ENCODE measurements around the gene PRR5L.

Gene PRR5L

DNA sequence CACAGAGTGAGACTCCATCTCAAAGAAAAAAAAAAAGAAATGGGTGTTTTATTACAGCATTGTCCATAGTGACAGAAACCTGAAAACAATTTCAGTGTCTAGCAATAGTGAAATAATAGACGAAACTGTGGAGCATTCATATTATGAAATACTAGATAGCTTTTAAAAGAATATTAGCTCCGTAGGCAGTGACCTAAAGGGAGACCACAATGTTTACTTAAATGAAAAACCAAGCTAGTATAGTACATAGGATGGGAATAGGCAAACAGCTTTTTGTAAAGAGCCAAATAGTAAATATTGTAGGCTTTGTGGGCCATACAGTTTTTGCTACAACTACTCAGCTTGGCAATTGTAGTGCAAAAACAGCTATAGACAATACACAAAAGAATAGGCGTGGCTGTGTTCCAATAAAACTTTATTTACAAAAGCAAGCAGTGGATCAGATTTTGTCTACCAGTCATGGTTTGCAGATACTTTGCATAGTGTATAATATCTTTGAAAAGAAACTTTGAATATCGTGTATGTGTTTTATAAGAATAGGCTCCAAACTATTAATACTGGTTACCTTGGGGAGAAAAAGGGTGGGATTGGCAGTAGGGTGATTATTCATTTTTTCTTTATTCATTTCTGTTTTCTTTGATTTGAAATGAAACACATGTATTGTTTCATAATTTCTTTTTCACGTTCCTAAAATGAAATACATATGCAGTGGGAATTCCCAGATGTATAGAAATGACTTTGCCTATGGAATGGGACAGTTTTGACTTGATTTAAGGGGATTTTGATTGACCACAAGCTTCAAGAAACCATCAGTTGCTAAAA is 50.7 kb downstream of the PRR5L start:
- TF ChIP-seq, protein P1, sequence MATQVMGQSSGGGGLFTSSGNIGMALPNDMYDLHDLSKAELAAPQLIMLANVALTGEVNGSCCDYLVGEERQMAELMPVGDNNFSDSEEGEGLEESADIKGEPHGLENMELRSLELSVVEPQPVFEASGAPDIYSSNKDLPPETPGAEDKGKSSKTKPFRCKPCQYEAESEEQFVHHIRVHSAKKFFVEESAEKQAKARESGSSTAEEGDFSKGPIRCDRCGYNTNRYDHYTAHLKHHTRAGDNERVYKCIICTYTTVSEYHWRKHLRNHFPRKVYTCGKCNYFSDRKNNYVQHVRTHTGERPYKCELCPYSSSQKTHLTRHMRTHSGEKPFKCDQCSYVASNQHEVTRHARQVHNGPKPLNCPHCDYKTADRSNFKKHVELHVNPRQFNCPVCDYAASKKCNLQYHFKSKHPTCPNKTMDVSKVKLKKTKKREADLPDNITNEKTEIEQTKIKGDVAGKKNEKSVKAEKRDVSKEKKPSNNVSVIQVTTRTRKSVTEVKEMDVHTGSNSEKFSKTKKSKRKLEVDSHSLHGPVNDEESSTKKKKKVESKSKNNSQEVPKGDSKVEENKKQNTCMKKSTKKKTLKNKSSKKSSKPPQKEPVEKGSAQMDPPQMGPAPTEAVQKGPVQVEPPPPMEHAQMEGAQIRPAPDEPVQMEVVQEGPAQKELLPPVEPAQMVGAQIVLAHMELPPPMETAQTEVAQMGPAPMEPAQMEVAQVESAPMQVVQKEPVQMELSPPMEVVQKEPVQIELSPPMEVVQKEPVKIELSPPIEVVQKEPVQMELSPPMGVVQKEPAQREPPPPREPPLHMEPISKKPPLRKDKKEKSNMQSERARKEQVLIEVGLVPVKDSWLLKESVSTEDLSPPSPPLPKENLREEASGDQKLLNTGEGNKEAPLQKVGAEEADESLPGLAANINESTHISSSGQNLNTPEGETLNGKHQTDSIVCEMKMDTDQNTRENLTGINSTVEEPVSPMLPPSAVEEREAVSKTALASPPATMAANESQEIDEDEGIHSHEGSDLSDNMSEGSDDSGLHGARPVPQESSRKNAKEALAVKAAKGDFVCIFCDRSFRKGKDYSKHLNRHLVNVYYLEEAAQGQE (IDR thresholded peaks at IDR 0.05; ENCODE audit: insufficient replicate concordance, low read depth) = no peak
- TF ChIP-seq SPI1 (IDR thresholded peaks at IDR 0.05; ENCODE audit: borderline replicate concordance, low read depth) (no peak), CTCF (IDR thresholded peaks at IDR 0.05; ENCODE audit: insufficient read depth, low read length) (no peak)

GRCh38 chr11:36347384-36347906 is 51.4 kb downstream of the PRR5L start:
- H3K4me3 ChIP-seq (replicated peaks; ENCODE audit: insufficient read depth, low read length) = no peak overlapping the region
- TF ChIP-seq GABPA (IDR thresholded peaks at IDR 0.05; ENCODE audit: low read depth) (no peak), CTCF (IDR thresholded peaks at IDR 0.05; ENCODE audit: insufficient read depth, low read length) (no peak), POLR2AphosphoS5 (IDR thresholded peaks at IDR 0.05; ENCODE audit: low read depth) (no peak), SPI1 (IDR thresholded peaks at IDR 0.05; ENCODE audit: borderline replicate concordance, low read depth) (no peak)
- TF ChIP-seq, protein P1 (IDR thresholded peaks at IDR 0.05; ENCODE audit: insufficient replicate concordance, low read depth) = no peak
- no peaks in the 10 kb centered on the region for H3K27me3 ChIP-seq (ENCODE audit: insufficient read depth, poor library complexity, severe bottlenecking)
- DNase-seq (ENCODE audit: low read depth in 1 of 2, low spot score in 1 of 2) = no peak
- no peak overlapping the region for H3K27ac ChIP-seq (replicated peaks)

More for the DNA sequence above, 50.7 kb downstream of the PRR5L start:
- Histone ChIP-seq H3K27me3 (ENCODE audit: insufficient read depth, poor library complexity, severe bottlenecking) (no peaks in the 10 kb centered on the region), H3K27ac (replicated peaks) (no peak overlapping the region), H3K4me3 (replicated peaks; ENCODE audit: insufficient read depth, low read length) (no peak overlapping the region)
- DNase-seq (ENCODE audit: low read depth in 1 of 2, low spot score in 1 of 2) = no peak

- H3K27ac ChIP-seq (replicated peaks) = no peak overlapping the region
- no peak for DNase-seq (ENCODE audit: low read depth in 1 of 2, low spot score in 1 of 2)
- no peaks in the 10 kb centered on the region for H3K27me3 ChIP-seq (ENCODE audit: insufficient read depth, poor library complexity, severe bottlenecking)
- H3K4me3 ChIP-seq (replicated peaks; ENCODE audit: insufficient read depth, low read length) = no peak overlapping the region
- TF ChIP-seq CTCF (IDR thresholded peaks at IDR 0.05; ENCODE audit: insufficient read depth, low read length) (no peak), SPI1 (IDR thresholded peaks at IDR 0.05; ENCODE audit: borderline replicate concordance, low read depth) (no peak), POLR2AphosphoS5 (IDR thresholded peaks at IDR 0.05; ENCODE audit: low read depth) (no peak), GABPA (IDR thresholded peaks at IDR 0.05; ENCODE audit: low read depth) (no peak)
- TF ChIP-seq, protein P1 (IDR thresholded peaks at IDR 0.05; ENCODE audit: insufficient replicate concordance, low read depth) = no peak
Measured at GRCh38 chr11:36349351-36350136, 53.5 kb downstream of the PRR5L start.
